HepG2 (cell line): ENCODE data around the gene GRB2. TPM values are rescaled to one million over a fixed set of nuclear protein-coding genes. Genes with fewer than 3 reads are reported as not detected.
A peak's percentile ranks its signal among the peaks of the same experiment; 100 is the strongest.

Experiments
- ASH2L ChIP-seq: fragments of 300-600, 200-600 bp; sonication (generic); IDR thresholded peaks from 2 replicates; pipeline ENCODE4 v1.7.0; 2017; ENCODE audit warnings: low read depth, mild to moderate bottlenecking, moderate library complexity, mixed read lengths, low read length; ENCODE audit not compliant: insufficient read length
- CBX2 ChIP-seq, 2 experiments: fragments of 200-600 bp in 1 of 2; sonication (generic); formaldehyde crosslinking in 1 of 2; IDR thresholded peaks; 2 replicates each; pipeline versions ENCODE4 v1.7.0 to v1.8.1; 2018 to 2022; ENCODE audit warnings: low read depth in 2 of 2, low read length in 1 of 2, mild to moderate bottlenecking in 1 of 2, missing genetic modification reagents in 1 of 2
- HDAC2 ChIP-seq: sonication (generic); formaldehyde crosslinking; IDR thresholded peaks from 2 replicates; pipeline ENCODE4 v1.4.0; 2020; ENCODE audit warnings: missing genetic modification reagents
- HNRNPL ChIP-seq: fragments of 200-400 bp; formaldehyde crosslinking; IDR thresholded peaks from 2 replicates; pipeline ENCODE4 v1.6.1; 2017; ENCODE audit warnings: mild to moderate bottlenecking, low read depth, low read length
- MED13 ChIP-seq: sonication (generic); formaldehyde crosslinking; IDR thresholded peaks from 2 replicates; pipeline ENCODE4 v1.5.0; 2020; ENCODE audit warnings: missing genetic modification reagents
- NR2C2 ChIP-seq: sonication (generic); formaldehyde crosslinking; IDR thresholded peaks from 2 replicates; pipeline ENCODE4 v1.4.0; 2020; ENCODE audit warnings: missing genetic modification reagents, mild to moderate bottlenecking, moderate library complexity, borderline replicate concordance
- PCBP1 ChIP-seq: fragments of 200-400 bp; formaldehyde crosslinking; IDR thresholded peaks from 2 replicates; pipeline ENCODE4 v1.6.1; 2017; ENCODE audit warnings: mild to moderate bottlenecking, low read depth, low read length, borderline replicate concordance
- RAD21 ChIP-seq: fragments of 450-650 bp; formaldehyde crosslinking; IDR thresholded peaks from 2 replicates; pipeline ENCODE4 v1.5.0; 2020; ENCODE audit warnings: mild to moderate bottlenecking
- STAT6 ChIP-seq: sonication (generic); formaldehyde crosslinking; IDR thresholded peaks from 2 replicates; pipeline ENCODE4 v1.4.0; 2020; ENCODE audit warnings: missing genetic modification reagents, mild to moderate bottlenecking, borderline replicate concordance
- TEAD3 ChIP-seq: optimal IDR thresholded peaks from 2 replicates; pipeline ENCODE3; 2016; ENCODE audit warnings: borderline replicate concordance
- TIGD3 ChIP-seq: sonication (generic); formaldehyde crosslinking; IDR thresholded peaks from 2 replicates; pipeline ENCODE4 v1.5.1; 2020; ENCODE audit warnings: mild to moderate bottlenecking, missing genetic modification reagents, borderline replicate concordance
- ZBTB10 ChIP-seq: sonication (generic); formaldehyde crosslinking; IDR thresholded peaks from 2 replicates; pipeline ENCODE4 v1.4.0; 2020; ENCODE audit warnings: missing genetic modification reagents, borderline replicate concordance
- ZBTB37 ChIP-seq: sonication (generic); formaldehyde crosslinking; IDR thresholded peaks from 2 replicates; pipeline ENCODE4 v1.4.0; 2020; ENCODE audit warnings: mild to moderate bottlenecking, missing genetic modification reagents
- ZMAT5 ChIP-seq: sonication (generic); formaldehyde crosslinking; IDR thresholded peaks from 2 replicates; pipeline ENCODE4 v1.5.0; 2020; ENCODE audit warnings: mild to moderate bottlenecking, low read depth, missing genetic modification reagents, borderline replicate concordance
- ZNF282 ChIP-seq: fragments of 450-650 bp; IDR thresholded peaks from 2 replicates; pipeline ENCODE4 v1.6.1; 2018; ENCODE audit not compliant: partially characterized antibody
- ZNF383 ChIP-seq: sonication (generic); formaldehyde crosslinking; IDR thresholded peaks from 2 replicates; pipeline ENCODE4 v1.4.0; 2020; ENCODE audit warnings: missing genetic modification reagents, mild to moderate bottlenecking, borderline replicate concordance
- ZNF564 ChIP-seq: sonication (generic); formaldehyde crosslinking; IDR thresholded peaks from 2 replicates; pipeline ENCODE4 v1.8.1; 2023; ENCODE audit warnings: mild to moderate bottlenecking, missing genetic modification reagents
- ZNF713 ChIP-seq: sonication (generic); formaldehyde crosslinking; IDR thresholded peaks from 2 replicates; pipeline ENCODE4 v1.4.0; 2020; ENCODE audit warnings: mild to moderate bottlenecking, missing genetic modification reagents
- ZNF83 ChIP-seq: sonication (generic); formaldehyde crosslinking; IDR thresholded peaks from 2 replicates; pipeline ENCODE4 v1.4.0; 2020; ENCODE audit warnings: missing genetic modification reagents, mild to moderate bottlenecking, borderline replicate concordance
- polyA plus RNA-seq, 8 experiments: library from polyadenylated mRNA; depleted of rRNA in 3 of 8; stranded (reverse) in 7 of 8; unstranded in 1 of 8; fragments of >200 nt; fragmentation: Illumina TruSeq in 4 of 8; extraction: Trizol in 4 of 8; gene quantifications; 2 replicates each; pipeline versions ENCODE4 v1.2.1 to v1.2.3, GENCODE V29; 2011 to 2016; ENCODE audit warnings: low read depth in 4 of 8, missing spikeins in 1 of 8, mixed read lengths in 1 of 8; ENCODE audit not compliant: insufficient read depth in 1 of 8
- total RNA-seq, 5 experiments: library from RNA; depleted of rRNA; stranded (reverse); fragments of >200 nt; fragmentation: Illumina TruSeq; extraction: Trizol; gene quantifications; 2 replicates each; pipeline ENCODE4 v1.2.3, GENCODE V29; 2016; ENCODE audit warnings: low read depth in 1 of 5

GRB2 gene
- total and polyA plus RNA-seq, 2 of the 13 experiments (the other 11 are each of a cell fraction or from before 2014, with no cell fraction given) = 84.6 to 92.3 TPM

GRCh38 chr17:75308732-75309629 is 96.5 kb downstream of the GRB2 start (continued):
- no peak for TF ChIP-seq ZNF282
- no peak for TF ChIP-seq TEAD3 (CRISPR knock-in tag)
- TF ChIP-seq ZMAT5 (CRISPR knock-in tag) = no peak
- peak; percentile 90 for TF ChIP-seq HDAC2 (CRISPR knock-in tag)
- peak; percentile 94 for TF ChIP-seq ASH2L
- TF ChIP-seq RAD21 (CRISPR knock-in tag) = peak; percentile 70
- TF ChIP-seq CBX2 (IDR thresholded peaks at IDR 0.05; ENCODE audit: low read depth, low read length) = no peak
- peak; percentile 88; the same call in 1 of the 2 replicates for TF ChIP-seq CBX2 (CRISPR knock-in tag; IDR thresholded peaks at IDR 0.05; ENCODE audit: low read depth)
- TF ChIP-seq PCBP1 = peak; percentile 92; the same call in 1 of the 2 replicates
- TF ChIP-seq ZNF564 = peak; percentile 41; the same call in 1 of the 2 replicates
- TF ChIP-seq NR2C2 = peak; percentile 78; the same call in 1 of the 2 replicates
- TF ChIP-seq ZBTB37 (CRISPR knock-in tag) = no peak; the same call in 1 of the 2 replicates
- TF ChIP-seq ZNF83 (CRISPR knock-in tag) = no peak
- no peak for TF ChIP-seq ZNF713 (CRISPR knock-in tag)
- TF ChIP-seq HNRNPL = peak; percentile 70
- TF ChIP-seq MED13 (CRISPR knock-in tag) = no peak
- no peak for TF ChIP-seq TIGD3 (CRISPR knock-in tag)
- no peak for TF ChIP-seq ZBTB10 (CRISPR knock-in tag)
- no peak for TF ChIP-seq STAT6 (CRISPR knock-in tag)
- TF ChIP-seq ZNF383 (CRISPR knock-in tag) = no peak
